Ovary (tissue), 9 donors: ENCODE data around the gene GCNT2. TPM values are rescaled to one million over a fixed set of nuclear protein-coding genes. Genes with fewer than 3 reads are reported as not detected.

Experiments used
- DNase-seq, 5 donors: peaks; one replicate each; pipeline ENCODE4 v3.0.0-alpha.2; 2019 to 2020
- H3K27ac ChIP-seq, 2 donors: fragments of 200-600 bp; one replicate each; pipeline versions ENCODE4 v1.5.1 to v1.8.0; 2019 to 2022
- H3K27me3 ChIP-seq: fragments of 200-600 bp; one replicate; pipeline ENCODE4 v1.8.0; 2022
- H3K36me3 ChIP-seq: fragments of 200-600 bp; sonication (generic); one replicate; pipeline ENCODE4 v1.5.1; 2019
- H3K4me1 ChIP-seq: one replicate; pipeline ENCODE4 v1.8.1; 2013; ENCODE audit warnings: mild to moderate bottlenecking, moderate library complexity; ENCODE audit not compliant: insufficient read depth
- H3K4me3 ChIP-seq: fragments of 200-600 bp; sonication (generic); one replicate; pipeline ENCODE4 v1.5.1; 2017
- H3K9me3 ChIP-seq, 2 donors: fragments of 200-600 bp in 1 of 2; sonication (generic) in 1 of 2; one replicate each; pipeline versions ENCODE4 v1.5.1 to v1.8.1; 2013 to 2019; ENCODE audit warnings: mild to moderate bottlenecking in 1 of 2, moderate library complexity in 1 of 2
- CTCF ChIP-seq, 3 donors: fragments of 450-650 bp in 2 of 3; fragments of 200-600 bp in 1 of 3; IDR thresholded peaks; one replicate each; pipeline versions ENCODE4 v1.5.1 to v1.8.0; 2016 to 2022; ENCODE audit warnings: antibody characterized with exemption in 3 of 3, mild to moderate bottlenecking in 1 of 3
- EP300 ChIP-seq: sonication (generic); formaldehyde crosslinking; IDR thresholded peaks from one replicate; pipeline ENCODE4 v1.6.1; 2017; ENCODE audit warnings: antibody characterized with exemption
- POLR2A ChIP-seq: fragments of 450-650 bp; IDR thresholded peaks from one replicate; pipeline ENCODE4 v1.6.1; 2017; ENCODE audit warnings: antibody characterized with exemption, mild to moderate bottlenecking, moderate library complexity
- WGBS, 3 donors: extraction: QIAGEN DNeasy Blood & Tissue Kit in 1 of 3; methylation state at CpG; one replicate each; pipeline versions ENCODE4 v1.1.5 to v1.1.7; 2013 to 2017; 5-methylcytosine and 5-hydroxymethylcytosine counted together
- intact Hi-C, 4 donors: fragments of 100-400 bp; cut with DNase I; formaldehyde crosslinking; loops; one replicate each; pipeline versions ENCODE4 v1.11.0 to v1.15.1; 2022 to 2023
- polyA plus RNA-seq, 2 donors: library from polyadenylated mRNA; stranded (reverse); fragments of 200-250 nt in 1 of 2; fragments of 350-450 nt in 1 of 2; fragmentation: Illumina TruSeq in 1 of 2; extraction: RNeasy Lipid Tissue Mini Kit (QIAGEN cat#74804) in 1 of 2; gene quantifications; one replicate each; pipeline ENCODE4 v1.2.3, GENCODE V29; 2013 to 2014
- total RNA-seq, 7 donors: library from RNA; depleted of rRNA in 2 of 7; stranded (reverse); fragments of >200 nt in 2 of 7; fragmentation: NEBNext Ultra II Directional in 3 of 7; extraction: Animal tissue kit (Norgen Biotek cat#: 25700) in 3 of 7; gene quantifications; one replicate each; pipeline versions ENCODE4 v1.1.0 to v1.2.4, GENCODE V29; 2016 to 2023
- donor health status: DM: no; HTN: no; CAD: no; lungs with moderate emphysema.
- donor health status: DM: no; HTN: no; CAD: no.
- donor health status: Bipolar disorder and iron deficiency.
- donor health status: DM: yes; HTN: yes; CAD: no.
- donor health status: DM: no; HTN: no; CAD: no.
- donor health status: DM: yes; HTN: yes; CAD: no.

Gene GCNT2
- total and polyA plus RNA-seq, 9 donors = 0.92 to 3.8 (median 1.3) TPM

DNA sequence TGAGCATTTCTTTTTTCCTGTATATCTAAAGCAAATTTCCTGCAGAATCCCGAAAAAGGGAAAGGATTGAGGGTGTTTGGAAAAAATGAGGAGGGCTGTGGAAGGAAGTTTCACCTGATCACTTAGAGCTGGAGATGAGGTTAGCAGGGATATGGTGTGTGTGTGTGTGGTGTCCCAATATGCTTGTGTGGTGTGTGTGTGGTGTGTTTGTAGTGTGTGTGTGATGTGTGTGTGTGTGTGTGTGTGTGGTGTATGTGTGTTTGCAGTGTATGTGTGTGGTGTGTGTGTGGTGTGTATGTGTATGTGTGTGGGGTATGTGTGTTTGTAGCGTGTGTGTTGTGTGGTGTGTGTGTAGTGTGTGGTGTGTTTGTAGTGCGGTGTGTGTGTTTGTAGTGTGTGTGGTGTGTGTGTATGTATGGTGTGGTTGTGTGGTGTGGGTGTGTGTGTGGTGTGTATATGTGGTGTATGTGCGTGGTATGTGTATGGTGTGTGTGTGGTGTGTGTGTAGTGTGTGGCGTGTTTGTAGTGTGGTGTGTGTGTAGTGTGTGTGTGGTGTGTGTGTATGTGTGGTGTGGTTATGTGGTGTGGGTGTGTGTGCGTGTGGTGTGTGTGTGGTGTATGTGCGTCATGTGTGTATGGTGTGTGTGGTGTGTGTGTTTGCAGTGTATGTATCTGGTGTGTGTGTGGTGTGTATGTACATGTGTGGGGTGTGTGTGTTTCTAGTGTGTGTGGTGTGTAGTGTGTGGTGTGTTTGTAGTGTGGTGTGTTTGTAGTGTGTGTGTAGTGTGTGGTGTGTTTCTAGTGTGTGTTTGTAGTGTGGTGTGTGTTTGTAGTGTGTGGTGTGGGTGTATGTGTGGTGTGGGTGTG is 67.6 kb downstream of the GCNT2 start:
- no peak for TF ChIP-seq POLR2A
- TF ChIP-seq CTCF (IDR thresholded peaks at IDR 0.05) = no peak
- TF ChIP-seq EP300 = no peak
- no peaks in the 10 kb centered on the region for H3K9me3 ChIP-seq
- intact Hi-C loops = no loop called here
- WGBS, 3 donors = 70 to 91% (median 86%) methylated on average over 7 of the region's 7 CpGs
- H3K27me3 ChIP-seq = no peaks in the 10 kb centered on the region
- H3K27ac ChIP-seq = no peak overlapping the region
- no peak for DNase-seq
- no peaks in the 10 kb centered on the region for H3K4me1 ChIP-seq
- no peak overlapping the region for H3K4me3 ChIP-seq
- H3K36me3 ChIP-seq = no peaks in the 10 kb centered on the region

- H3K36me3 ChIP-seq = no peaks in the 10 kb centered on the region
- no peaks in the 10 kb centered on the region for H3K4me1 ChIP-seq
- intact Hi-C loops = no loop called here
- H3K27me3 ChIP-seq = no peaks in the 10 kb centered on the region
- 38 to 66% (median 56%) methylated on average over 2 of the region's 2 CpGs for WGBS, 3 donors
- H3K27ac ChIP-seq = no peak overlapping the region
- no peaks in the 10 kb centered on the region for H3K9me3 ChIP-seq
- no peak for DNase-seq
- H3K4me3 ChIP-seq = no peak overlapping the region
- no peak for TF ChIP-seq EP300
- no peak for TF ChIP-seq POLR2A
- TF ChIP-seq CTCF (IDR thresholded peaks at IDR 0.05) = no peak
Measured at GRCh38 chr6:10589429-10589727, 68.2 kb downstream of the GCNT2 start.

DNA sequence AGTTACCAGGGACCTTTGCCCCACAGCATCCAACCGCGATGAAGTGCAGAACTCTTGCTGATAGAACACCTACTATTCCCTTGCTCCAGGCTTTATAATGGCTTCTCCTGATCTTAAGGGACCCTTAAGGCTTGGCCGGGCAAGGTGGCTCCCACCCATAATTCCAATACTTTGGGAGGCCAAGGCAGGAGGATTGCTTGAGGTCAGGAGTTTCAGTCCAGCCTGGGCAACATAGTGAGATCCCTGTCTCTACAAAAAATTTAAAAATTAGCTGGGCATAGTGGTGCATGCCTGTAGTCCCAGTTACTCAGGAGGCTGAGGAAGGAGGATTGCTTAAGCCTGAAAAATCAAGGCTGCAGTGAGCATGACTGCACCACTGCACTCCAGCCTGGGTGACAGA is 68.8 kb downstream of the GCNT2 start:
- TF ChIP-seq EP300 (no peak), CTCF (IDR thresholded peaks at IDR 0.05) (no peak), POLR2A (no peak)
- WGBS, 3 donors = 93 to 96% (median 96%) methylated on average over 3 of the region's 3 CpGs
- intact Hi-C loops = no loop called here

DNA sequence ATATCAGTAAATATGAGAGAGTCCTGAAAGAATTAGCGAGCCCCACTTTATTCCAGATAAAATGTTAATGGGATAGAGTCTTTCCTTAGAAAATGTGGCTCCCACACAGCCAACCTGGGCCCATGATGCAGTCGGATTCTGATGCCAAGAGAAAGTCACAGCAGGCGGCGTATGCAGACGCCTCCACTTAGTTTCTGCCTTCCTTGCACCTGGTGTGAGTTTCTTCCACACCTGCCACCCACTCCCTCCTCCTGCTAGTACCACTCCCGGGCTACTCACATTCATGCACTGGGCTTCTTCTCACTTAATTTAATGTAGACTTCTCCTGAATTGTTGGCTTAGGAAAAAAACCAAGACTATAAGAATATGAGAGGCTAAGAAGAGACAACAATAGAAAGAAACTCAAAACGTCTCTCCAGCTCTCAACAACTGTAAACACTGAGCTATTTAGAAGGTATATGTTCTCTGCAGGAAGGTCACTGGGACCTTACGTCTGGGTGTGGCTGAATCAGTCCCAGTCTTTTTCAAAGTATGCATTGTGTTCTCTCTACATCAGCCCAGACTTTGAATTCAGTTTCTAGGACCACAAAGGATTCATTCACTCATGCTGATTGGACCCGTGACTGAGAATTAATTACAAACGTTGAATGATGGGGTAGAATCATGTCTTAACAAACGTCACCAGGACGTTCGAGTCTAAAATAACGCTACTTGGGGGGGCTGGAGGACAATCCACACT is 70.4 kb downstream of the GCNT2 start:
- no peaks in the 10 kb centered on the region for H3K27me3 ChIP-seq
- DNase-seq = no peak
- no peaks in the 10 kb centered on the region for H3K36me3 ChIP-seq
- intact Hi-C loops = no loop called here
- H3K4me1 ChIP-seq = no peaks in the 10 kb centered on the region
- no peak overlapping the region for H3K27ac ChIP-seq
- 67 to 76% (median 70%) methylated on average over 14 of the region's 14 CpGs for WGBS, 3 donors
- H3K4me3 ChIP-seq = no peak overlapping the region
- no peaks in the 10 kb centered on the region for H3K9me3 ChIP-seq
- TF ChIP-seq POLR2A (no peak), CTCF (IDR thresholded peaks at IDR 0.05) (no peak), EP300 (no peak)

More for the DNA sequence above, 68.8 kb downstream of the GCNT2 start:
- Histone ChIP-seq H3K9me3 (no peaks in the 10 kb centered on the region), H3K4me1 (no peaks in the 10 kb centered on the region), H3K27ac (no peak overlapping the region), H3K27me3 (no peaks in the 10 kb centered on the region), H3K36me3 (no peaks in the 10 kb centered on the region), H3K4me3 (no peak overlapping the region)
- DNase-seq = no peak
